T-helper 1 cell treated with Interleukin-12 subunit alpha and Interleukin-12 subunit beta and Interleukin-4 antibody, amounts not matched to agents 30 μg/mL and 1 μg/mL, for 36 hours (primary cell): ENCODE measurements around the gene MYH15.

ENCODE experiments used
- H3K27ac Mint-ChIP-seq: one replicate; pipeline ENCODE4 v1.8.0; 2021; ENCODE audit warnings: mild to moderate bottlenecking, mixed read lengths
- H3K27me3 Mint-ChIP-seq: one replicate; pipeline ENCODE4 v1.8.0; 2021; ENCODE audit warnings: low read depth, mixed read lengths
- H3K36me3 Mint-ChIP-seq: one replicate; pipeline ENCODE4 v1.8.0; 2021; ENCODE audit warnings: low read depth, mixed read lengths
- H3K4me1 Mint-ChIP-seq: one replicate; pipeline ENCODE4 v1.8.0; 2021; ENCODE audit warnings: low read depth, mixed read lengths
- H3K4me3 Mint-ChIP-seq: one replicate; pipeline ENCODE4 v1.8.0; 2021; ENCODE audit warnings: mild to moderate bottlenecking, moderate library complexity, mixed read lengths
- H3K9me3 Mint-ChIP-seq: one replicate; pipeline ENCODE4 v1.8.0; 2021; ENCODE audit warnings: mixed read lengths

MYH15 gene

GRCh38 chr3:108406661-108407206 is 103.7 kb downstream of the MYH15 start:
- H3K27me3 Mint-ChIP-seq, result no peaks in the 10 kb centered on the region
- H3K9me3 Mint-ChIP-seq, result no peaks in the 10 kb centered on the region
- H3K4me3 Mint-ChIP-seq, result no peak overlapping the region
- H3K36me3 Mint-ChIP-seq, result no peaks in the 10 kb centered on the region
- H3K4me1 Mint-ChIP-seq, result peaks cover 2% of the 10 kb centered on the region
- no peak overlapping the region for H3K27ac Mint-ChIP-seq

- no peak overlapping the region for H3K27ac Mint-ChIP-seq
- H3K9me3 Mint-ChIP-seq, result no peaks in the 10 kb centered on the region
- H3K27me3 Mint-ChIP-seq, result no peaks in the 10 kb centered on the region
- no peak overlapping the region for H3K4me3 Mint-ChIP-seq
- H3K36me3 Mint-ChIP-seq, result no peaks in the 10 kb centered on the region
- H3K4me1 Mint-ChIP-seq, result peaks cover 2% of the 10 kb centered on the region
Observed at GRCh38 chr3:108406063-108406660, 104.2 kb downstream of the MYH15 start.

DNA sequence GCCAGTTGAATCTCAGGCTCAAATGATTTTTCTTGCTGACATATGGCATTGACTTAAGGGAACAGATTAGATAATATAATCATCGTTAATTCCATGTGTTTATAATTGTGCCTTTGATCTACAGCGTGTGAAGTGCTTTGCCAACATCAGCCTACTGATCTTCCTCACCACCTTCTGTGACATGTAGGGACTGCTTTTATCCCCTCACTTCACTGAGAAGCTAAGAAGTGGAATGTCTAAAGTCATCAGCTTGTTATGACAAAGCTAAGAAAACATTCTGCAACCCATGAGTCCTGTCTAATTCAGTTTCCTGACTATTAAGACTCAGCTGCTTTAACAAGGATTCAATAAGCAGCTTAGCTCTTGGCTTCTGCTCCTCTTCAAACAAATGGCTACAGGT is 106.0 kb downstream of the MYH15 start:
- Mint-ChIP-seq H3K9me3 (no peaks in the 10 kb centered on the region), H3K4me1 (peaks cover 2% of the 10 kb centered on the region), H3K27me3 (no peaks in the 10 kb centered on the region), H3K36me3 (no peaks in the 10 kb centered on the region), H3K27ac (no peak overlapping the region), H3K4me3 (no peak overlapping the region)

GRCh38 chr3:108403686-108404345 is 106.6 kb downstream of the MYH15 start:
- peaks cover 2% of the 10 kb centered on the region for H3K4me1 Mint-ChIP-seq
- H3K4me3 Mint-ChIP-seq, result no peak overlapping the region
- no peaks in the 10 kb centered on the region for H3K27me3 Mint-ChIP-seq
- no peaks in the 10 kb centered on the region for H3K9me3 Mint-ChIP-seq
- no peak overlapping the region for H3K27ac Mint-ChIP-seq
- H3K36me3 Mint-ChIP-seq, result no peaks in the 10 kb centered on the region

- Mint-ChIP-seq H3K36me3 (no peaks in the 10 kb centered on the region), H3K4me1 (peaks cover 2% of the 10 kb centered on the region), H3K27me3 (no peaks in the 10 kb centered on the region), H3K9me3 (no peaks in the 10 kb centered on the region), H3K27ac (no peak overlapping the region), H3K4me3 (no peak overlapping the region)
Observed at GRCh38 chr3:108403198-108403597, 107.2 kb downstream of the MYH15 start.

GRCh38 chr3:108401836-108402235 is 108.6 kb downstream of the MYH15 start:
- Mint-ChIP-seq H3K36me3 (no peaks in the 10 kb centered on the region), H3K9me3 (no peaks in the 10 kb centered on the region), H3K4me3 (no peak overlapping the region), H3K4me1 (peaks cover 2% of the 10 kb centered on the region), H3K27me3 (peaks cover 4% of the 10 kb centered on the region), H3K27ac (no peak overlapping the region)

GRCh38 chr3:108398510-108398909 is 111.9 kb downstream of the MYH15 start:
- no peak overlapping the region for H3K4me3 Mint-ChIP-seq

DNA sequence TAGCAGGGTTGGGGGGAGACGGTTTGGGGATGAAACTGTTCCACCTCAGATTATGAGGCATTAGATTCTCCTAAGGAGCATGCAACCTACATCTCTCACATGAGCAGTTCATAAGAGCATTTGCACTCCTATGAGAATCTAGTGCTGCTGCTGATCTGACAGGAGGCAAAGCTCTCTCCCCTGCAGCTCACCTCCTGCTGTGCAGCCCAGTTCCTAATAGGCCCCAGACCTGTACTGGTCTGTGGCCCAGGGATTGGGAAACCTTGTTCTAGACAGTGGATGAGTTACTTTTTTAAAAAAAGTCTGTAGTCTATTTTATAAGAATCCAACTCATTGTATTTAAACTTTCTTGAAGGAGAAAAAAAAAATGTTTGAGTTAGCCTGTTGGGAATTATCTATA is 114.1 kb downstream of the MYH15 start:
- no peaks in the 10 kb centered on the region for H3K4me1 Mint-ChIP-seq
- no peak overlapping the region for H3K27ac Mint-ChIP-seq
- H3K9me3 Mint-ChIP-seq, result no peaks in the 10 kb centered on the region
- H3K36me3 Mint-ChIP-seq, result no peaks in the 10 kb centered on the region
- H3K27me3 Mint-ChIP-seq, result peaks cover 18% of the 10 kb centered on the region
- H3K4me3 Mint-ChIP-seq, result no peak overlapping the region

More at GRCh38 chr3:108398510-108398909, 111.9 kb downstream of the MYH15 start:
- H3K27ac Mint-ChIP-seq, result no peak overlapping the region
- no peaks in the 10 kb centered on the region for H3K9me3 Mint-ChIP-seq
- peaks cover 2% of the 10 kb centered on the region for H3K4me1 Mint-ChIP-seq
- H3K27me3 Mint-ChIP-seq, result peaks cover 9% of the 10 kb centered on the region
- H3K36me3 Mint-ChIP-seq, result no peaks in the 10 kb centered on the region

- H3K9me3 Mint-ChIP-seq, result no peaks in the 10 kb centered on the region
- H3K4me3 Mint-ChIP-seq, result no peak overlapping the region
- no peak overlapping the region for H3K27ac Mint-ChIP-seq
- H3K4me1 Mint-ChIP-seq, result no peaks in the 10 kb centered on the region
- H3K27me3 Mint-ChIP-seq, result peaks cover 20% of the 10 kb centered on the region
- no peaks in the 10 kb centered on the region for H3K36me3 Mint-ChIP-seq
Observed at GRCh38 chr3:108394563-108394962, 115.8 kb downstream of the MYH15 start.

DNA sequence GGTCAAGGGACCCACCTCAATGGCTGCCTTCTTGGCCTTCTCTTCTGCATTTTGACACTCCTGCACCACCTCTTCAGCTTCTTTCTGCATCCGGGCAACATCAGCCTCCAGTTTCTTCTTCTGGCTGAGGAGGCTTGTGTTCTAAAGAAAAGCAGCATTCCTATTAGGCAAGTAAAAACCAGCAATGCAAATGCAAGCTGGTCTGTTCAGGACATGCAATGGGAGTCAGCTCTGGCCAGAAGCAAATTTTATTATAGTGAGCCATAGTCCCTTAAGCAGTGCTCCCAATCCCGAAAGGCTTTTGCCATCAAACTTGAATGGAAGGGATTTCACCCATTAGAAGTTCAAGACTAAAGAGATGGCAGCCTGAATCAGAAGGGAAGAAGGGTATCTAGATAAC is 116.4 kb downstream of the MYH15 start:
- Mint-ChIP-seq H3K36me3 (no peaks in the 10 kb centered on the region), H3K4me1 (no peaks in the 10 kb centered on the region), H3K4me3 (no peak overlapping the region), H3K27me3 (peaks cover 20% of the 10 kb centered on the region), H3K27ac (no peak overlapping the region), H3K9me3 (no peaks in the 10 kb centered on the region)

DNA sequence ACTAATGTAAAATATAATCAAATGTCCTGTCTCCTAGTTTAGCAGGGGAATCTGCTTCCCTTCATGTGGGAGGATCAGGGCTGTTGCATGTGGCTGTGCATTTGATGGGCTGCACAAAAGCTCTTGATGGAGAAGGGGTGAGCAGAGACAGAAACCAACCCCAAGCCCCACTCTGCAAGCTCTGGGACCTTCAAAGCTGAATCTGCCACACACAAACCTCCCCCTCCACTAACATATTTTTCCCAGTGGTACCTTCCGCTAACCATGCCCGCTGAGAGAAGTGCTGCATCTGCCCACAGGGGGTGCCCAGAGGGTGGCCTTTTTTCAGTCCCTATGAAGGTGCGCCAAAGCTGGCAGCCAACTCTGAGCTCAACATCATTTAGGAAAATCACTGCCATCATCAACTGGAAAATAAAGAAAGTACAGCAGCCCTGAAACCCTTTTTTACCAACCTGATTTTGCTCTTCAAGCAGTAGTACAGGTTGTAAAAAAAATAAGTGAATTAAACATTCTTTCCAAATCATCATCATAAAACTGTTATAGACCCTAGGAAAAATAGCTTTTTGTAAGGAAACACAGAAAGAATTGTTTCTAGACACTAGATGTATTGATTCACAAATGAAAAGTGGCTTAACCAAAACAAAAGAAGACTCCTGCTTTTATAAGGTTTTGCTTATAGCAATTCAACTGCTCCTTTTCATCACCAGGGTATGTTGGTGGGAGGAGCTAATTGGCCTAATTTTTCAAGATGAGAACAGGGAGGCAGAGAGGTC is 117.1 kb downstream of the MYH15 start:
- Mint-ChIP-seq H3K4me3 (no peak overlapping the region), H3K36me3 (no peaks in the 10 kb centered on the region), H3K27ac (no peak overlapping the region), H3K9me3 (no peaks in the 10 kb centered on the region), H3K27me3 (peaks cover 20% of the 10 kb centered on the region), H3K4me1 (peaks cover 3% of the 10 kb centered on the region)

DNA sequence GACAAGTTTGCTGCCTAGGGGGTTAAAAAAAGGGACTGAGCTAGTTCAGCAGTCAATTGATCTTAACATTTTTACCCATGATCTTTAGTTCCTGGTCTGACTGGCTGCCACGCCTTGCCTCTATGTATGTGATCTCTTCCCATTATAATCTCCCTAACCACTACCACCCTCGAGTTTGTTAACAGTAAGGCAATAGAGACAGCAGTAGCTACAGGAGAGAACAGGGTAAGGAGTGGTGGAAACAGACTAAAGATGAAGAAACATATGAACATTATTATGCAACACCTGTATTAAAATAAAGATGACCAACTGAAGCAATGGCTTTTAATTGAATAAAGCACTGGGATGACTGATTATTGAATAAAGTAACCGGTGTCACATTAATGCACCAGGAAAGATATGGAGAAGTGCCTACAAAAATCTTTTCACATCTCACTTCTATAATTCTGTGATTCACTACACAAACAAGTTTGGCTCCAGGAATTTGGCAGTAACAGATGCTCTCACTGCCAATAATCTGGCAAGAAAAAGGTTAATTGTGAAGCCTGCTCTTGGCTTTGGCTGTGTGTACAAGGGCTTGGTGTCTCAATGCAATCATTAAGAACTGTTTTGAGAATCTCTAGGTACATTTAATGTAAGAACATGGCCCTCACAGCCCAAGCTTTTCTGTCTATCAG is 118.3 kb downstream of the MYH15 start:
- H3K27ac Mint-ChIP-seq, result no peak overlapping the region
- H3K4me3 Mint-ChIP-seq, result no peak overlapping the region
- peaks cover 13% of the 10 kb centered on the region for H3K4me1 Mint-ChIP-seq
- peaks cover 17% of the 10 kb centered on the region for H3K27me3 Mint-ChIP-seq
- no peaks in the 10 kb centered on the region for H3K9me3 Mint-ChIP-seq
- no peaks in the 10 kb centered on the region for H3K36me3 Mint-ChIP-seq

- Mint-ChIP-seq H3K4me3 (no peak overlapping the region), H3K27me3 (peaks cover 14% of the 10 kb centered on the region), H3K36me3 (no peaks in the 10 kb centered on the region), H3K4me1 (peaks cover 14% of the 10 kb centered on the region), H3K27ac (no peak overlapping the region), H3K9me3 (no peaks in the 10 kb centered on the region)
Observed at GRCh38 chr3:108389372-108389771, 121.0 kb downstream of the MYH15 start.
